ENCODE results near the gene MDK. TPM values are rescaled to one million over a fixed set of nuclear protein-coding genes. Genes with fewer than 3 reads are reported as not detected.

The MDK gene
- total RNA-seq, 1 donor from 2014 or later: 499 TPM

DNA sequence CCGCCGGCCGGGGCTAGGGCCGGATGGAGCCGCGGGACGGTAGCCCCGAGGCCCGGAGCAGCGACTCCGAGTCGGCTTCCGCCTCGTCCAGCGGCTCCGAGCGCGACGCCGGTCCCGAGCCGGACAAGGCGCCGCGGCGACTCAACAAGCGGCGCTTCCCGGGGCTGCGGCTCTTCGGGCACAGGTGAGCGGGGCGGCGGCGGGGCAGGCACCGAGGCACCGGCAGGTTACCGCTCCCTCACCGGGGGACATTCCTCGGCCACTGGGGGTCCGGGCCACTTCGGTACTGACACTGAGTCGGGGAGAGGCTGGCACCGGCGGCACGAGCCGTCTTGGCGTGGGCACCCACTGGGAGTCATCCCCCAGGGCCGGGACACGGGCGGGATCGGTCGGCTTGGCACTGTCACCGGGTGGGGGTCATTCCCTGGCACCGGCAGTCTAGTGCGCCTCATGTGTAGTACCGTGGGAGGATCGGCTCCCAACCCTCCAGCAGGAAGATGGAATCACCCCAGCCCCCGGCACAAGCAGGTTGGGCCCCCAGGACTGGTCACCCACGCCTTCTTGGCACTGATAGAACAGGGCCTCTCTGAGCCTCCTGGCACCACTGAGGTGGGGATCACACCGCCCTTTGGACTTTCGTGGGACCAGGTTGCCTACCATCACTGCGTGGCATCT, 33.7 kb upstream of the MDK start:
- no peak for DNase-seq (ENCODE audit: extremely low read depth, low read depth, low spot score)

DNA sequence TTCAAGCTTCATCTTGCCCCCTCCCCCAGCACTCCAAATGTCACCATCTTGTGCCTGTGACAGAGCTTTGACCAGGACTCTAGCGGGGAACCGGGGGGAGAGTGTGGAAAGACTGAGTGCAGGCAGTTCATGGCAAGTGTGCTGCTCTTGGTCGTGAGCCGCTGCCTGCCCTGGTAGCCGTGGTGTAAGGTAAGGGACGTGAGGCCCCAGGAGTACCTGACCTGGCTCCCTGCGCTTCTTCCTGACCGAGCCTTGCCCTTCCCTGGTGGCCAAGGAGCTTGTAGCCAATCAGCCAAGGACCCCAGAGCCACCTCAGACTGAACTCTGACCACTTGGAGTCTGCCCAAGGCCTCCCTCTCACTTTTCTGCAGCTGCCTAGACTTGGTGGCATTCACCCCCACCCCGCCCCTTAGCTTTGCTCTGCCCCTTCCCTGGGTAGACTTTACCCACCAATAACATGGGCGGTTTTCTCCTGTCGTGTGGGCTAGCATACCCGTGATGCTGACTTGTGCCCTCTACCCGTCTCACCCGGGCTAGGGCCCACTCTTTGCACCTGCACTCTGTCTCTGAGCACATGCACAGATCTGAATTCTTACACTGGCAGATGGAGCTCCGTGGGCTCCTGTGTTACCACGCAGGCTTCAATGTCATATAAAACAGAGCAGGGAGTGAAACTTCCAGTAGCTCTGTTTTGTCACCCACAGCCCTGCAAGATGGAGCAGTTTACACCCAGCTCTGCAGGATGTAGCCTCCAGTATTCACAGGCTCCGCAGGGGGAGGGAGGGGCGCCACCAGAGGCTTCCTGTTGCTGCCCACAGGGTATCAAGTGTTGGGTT, 32.7 kb upstream of the MDK start:
- DNase-seq (ENCODE audit: extremely low read depth, low read depth, low spot score): no peak

DNA sequence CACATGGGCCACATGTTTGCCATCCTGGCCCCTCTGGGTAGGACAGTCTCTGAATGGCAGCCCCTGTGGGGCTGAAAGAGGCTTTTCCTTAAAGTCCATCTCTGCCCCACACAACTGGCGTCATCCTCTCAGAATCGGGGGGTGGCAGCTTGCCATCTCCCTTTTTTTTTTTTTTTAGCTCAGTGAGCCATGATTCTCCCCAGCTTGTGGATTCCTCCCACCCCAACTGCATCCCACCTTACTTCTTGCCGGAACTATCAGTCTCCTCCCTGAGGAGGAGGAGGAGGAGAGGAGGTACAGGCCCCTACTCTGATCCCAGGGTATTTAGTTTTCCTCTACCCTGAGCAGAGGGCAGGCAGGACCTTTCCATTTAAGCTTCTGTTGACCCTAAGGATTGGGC, 30.8 kb upstream of the MDK start:
- no peak for DNase-seq (ENCODE audit: extremely low read depth, low read depth, low spot score)

DNA sequence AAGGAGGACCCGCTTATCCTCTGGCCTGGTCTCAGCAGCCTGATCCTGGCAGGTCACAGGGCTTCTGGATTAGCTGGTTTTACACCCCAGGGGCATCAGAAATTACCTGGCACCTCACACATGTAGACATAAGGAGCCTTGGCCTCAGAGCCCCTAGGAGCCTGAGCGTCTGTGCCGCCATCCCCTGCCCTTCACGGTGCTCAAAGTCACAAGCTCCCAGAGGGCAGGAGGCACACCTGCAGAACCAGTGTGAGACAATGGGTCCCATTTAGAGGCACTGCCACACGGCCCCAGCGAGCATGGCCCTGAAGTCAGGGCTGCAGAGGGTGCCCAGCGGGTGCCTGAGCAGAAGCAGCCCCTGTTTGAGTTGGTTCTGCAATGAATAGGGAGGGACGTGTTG, 30.3 kb upstream of the MDK start:
- DNase-seq (ENCODE audit: extremely low read depth, low read depth, low spot score): no peak

DNA sequence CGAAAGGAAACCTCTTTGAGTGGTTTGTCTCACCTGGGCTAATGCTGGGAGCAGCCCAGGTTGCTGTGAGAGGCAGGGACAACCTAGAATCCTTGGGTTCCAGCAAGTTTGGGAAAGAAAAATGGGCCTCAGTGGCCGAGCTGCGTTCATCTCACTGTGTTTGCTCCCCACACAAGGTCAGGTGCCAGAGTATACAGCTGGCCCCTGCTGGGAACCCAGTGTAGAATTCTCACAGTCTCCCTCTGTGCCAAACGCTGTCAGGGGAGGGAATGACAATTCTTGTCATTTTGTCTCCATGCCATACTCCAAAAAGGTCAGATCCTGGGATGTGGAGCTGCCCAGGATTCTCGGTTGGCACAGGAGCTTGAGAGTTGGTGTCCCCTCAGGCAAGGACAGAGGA, 29.9 kb upstream of the MDK start:
- DNase-seq (ENCODE audit: extremely low read depth, low read depth, low spot score): no peak

DNA sequence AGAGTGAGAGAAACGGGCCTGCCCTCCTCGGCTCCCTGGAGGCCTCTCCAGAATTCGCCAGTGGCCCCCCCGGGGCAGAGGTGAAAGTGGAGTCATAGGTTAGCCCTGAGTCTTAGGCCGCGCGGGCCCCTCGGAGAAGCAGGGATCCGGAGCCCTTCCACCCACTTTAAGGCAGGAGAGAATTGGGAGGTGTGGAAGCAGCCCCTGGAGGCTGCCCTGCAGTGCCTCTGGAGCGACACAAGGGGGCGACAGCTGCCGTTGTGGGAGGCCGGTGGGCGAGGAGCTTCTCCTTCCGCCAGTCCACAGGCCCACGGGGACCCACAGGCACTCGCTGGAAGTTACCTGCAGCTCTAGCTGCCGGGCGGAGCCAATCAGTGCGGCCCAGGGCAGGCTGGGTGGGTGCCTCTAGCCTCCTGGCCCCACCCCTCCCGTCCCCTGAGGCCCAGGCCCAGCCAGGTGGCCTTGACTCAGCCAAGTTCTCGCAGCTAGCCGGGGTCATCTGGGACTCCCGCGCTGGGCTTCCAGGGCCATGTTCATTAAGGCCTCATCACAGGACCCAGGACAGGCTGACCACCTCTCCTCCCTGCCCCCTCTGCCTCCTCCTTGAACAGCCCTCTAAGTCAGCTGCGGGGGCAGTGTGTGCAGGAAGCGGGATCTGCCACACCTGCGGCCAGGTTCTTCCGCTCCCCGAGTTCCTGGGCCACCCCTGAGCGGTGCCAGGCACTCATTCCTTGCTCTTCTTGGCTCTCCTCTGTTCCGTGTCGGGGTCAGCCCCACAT, 29.2 kb upstream of the MDK start:
- DNase-seq (ENCODE audit: extremely low read depth, low read depth, low spot score): no peak

DNA sequence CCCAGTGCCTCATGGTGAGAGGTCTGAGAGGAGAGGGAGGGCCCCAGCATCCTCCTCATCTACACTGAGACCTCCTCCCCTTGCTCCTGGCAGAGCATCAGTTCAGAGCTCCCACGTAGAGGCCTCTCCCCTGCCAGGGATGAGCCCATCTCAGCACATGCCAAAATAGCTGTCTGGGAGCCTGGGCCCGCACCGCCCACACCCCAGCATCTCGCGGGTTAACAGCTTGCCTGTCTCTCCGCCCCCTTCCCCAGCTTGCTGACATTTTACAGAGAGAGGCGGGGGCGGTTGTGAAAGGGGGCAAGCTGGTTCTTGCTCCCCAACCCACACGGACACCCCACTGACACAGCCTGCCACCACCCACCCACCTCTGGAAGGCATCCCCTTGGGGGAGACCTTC, 27.8 kb upstream of the MDK start:
- DNase-seq (ENCODE audit: extremely low read depth, low read depth, low spot score): no peak

DNA sequence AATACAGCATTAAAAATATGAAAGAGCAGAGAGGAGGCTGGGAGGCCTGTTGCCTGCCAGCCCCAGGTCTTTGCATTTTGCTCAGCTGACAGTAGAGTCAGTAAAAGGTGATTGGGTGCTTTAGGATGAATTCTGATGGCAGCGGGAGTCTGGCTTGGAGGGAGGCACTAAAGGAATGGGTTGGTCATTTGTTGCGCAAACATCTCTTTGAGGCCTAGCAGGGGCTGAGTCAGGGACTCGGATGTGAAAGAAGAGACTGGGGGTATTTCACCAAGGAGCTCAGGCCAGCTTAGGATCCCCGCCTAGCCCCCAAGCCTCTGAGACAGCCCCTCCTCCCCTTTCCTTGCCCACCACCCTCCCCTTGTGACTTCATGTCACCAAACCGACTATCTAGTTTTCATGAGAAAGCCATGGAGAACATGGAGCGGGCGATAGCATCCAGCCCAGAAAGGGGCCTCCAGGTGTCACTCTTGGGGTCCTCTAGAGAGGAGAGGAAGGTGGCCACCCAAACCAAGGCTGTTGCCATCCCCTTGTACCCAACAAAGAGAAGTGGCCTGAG, 24.5 kb upstream of the MDK start:
- no peak for DNase-seq (ENCODE audit: extremely low read depth, low read depth, low spot score)

DNA sequence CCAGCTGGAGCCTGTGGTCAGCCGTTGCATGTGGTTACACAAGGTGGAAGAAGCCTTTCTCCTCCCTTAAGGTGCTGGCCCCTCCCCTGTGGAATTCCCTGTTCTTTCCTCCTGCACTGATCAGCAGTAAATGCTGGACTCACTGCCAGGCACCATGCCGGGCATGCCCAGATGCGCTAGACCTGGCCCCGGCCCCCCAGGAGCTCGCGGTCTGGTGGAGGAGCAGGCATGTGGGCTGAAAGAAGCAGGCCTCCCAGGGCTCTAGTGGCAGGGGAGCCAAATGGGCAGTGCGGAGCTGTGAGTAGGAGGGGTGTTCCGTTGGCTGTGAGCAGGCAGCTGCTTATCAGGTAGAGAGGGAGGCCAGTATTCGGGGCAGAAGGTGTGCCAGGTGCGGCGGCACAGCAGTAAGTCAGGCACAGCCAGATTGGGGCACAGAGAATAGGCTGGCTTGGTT, 24.0 kb upstream of the MDK start:
- DNase-seq (ENCODE audit: extremely low read depth, low read depth, low spot score): no peak

DNA sequence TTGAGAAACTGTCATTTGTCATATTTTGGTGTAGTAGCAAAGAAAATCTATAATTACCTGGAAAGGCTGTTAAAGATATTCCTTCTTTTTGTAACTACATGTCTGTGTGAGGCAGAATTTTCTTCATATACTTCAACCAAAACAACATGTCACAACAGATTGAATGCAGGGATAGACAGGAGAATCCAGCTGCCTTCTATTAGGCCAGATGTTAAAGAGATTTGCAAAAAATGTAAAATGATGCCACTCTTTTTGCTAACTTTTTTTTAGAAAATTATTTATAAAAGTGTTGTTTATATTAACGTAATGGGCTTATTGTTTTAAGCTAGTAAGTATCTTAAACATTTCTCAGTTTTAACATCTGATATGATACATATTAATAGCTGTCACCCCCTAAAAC, 21.5 kb upstream of the MDK start:
- DNase-seq (ENCODE audit: extremely low read depth, low read depth, low spot score): no peak

DNA sequence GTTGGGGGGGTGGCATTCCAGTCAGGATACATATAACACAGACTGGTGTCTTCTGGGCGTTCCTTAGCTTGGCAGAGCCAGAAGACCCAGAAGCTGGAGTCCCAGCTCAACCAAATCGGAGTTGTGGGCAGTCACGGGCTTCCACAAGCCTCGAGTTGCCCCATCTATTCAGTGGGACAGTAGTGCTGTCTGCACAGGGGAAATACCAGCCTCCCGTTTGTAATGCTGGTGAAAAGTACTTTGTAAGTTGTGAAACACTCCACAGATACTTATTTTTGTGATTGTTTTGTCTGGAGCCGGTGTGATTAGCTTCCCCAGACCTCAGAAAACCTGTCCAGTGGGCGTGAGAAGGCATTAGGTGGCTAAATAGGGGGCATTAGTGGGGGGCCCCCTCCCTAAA, 20.6 kb upstream of the MDK start:
- no peak for DNase-seq (ENCODE audit: extremely low read depth, low read depth, low spot score)

DNA sequence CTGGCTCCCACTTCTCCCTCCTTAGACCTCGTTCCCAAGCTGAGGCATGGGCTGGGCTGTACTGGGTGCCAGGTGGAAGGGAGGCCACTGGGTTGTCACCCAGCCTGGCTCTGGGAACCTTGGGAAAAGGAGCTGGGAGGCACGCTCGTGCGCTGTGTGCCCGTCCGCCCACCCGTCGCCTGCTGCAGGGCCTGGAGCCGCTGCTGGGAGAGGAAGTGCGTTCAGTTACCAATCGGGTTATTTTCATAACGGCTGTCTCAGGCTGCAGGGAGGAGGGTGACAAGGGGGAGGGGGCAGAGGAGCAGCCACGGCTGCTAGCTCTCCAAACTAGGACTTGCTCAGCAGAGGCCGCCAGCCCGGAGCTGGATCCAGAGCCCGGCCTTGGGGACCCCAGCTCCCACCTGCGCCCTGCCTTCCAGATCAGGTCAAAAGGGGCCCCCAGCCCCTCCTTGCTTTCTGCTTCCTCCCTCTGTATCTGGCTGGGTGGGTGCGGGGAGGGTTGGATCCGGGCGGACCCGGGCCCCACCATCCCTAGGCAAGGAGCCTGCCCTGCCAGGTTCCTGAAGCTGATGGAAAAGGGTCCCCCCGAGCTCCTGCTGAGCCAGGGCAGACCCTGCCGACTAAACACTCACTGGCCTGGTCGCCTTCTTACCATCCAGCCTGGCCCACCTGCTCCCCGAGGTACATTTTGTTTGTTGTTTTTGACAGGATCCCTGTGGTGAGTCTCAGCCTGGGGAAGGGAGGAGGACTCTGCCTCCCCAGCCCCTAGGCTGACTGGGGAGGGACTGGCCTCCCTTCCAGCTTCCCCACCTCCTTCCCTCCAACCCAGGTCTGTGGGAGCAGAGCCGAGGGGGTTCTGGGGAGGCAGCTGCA, 19.9 kb upstream of the MDK start:
- no peak for DNase-seq (ENCODE audit: extremely low read depth, low read depth, low spot score)

DNA sequence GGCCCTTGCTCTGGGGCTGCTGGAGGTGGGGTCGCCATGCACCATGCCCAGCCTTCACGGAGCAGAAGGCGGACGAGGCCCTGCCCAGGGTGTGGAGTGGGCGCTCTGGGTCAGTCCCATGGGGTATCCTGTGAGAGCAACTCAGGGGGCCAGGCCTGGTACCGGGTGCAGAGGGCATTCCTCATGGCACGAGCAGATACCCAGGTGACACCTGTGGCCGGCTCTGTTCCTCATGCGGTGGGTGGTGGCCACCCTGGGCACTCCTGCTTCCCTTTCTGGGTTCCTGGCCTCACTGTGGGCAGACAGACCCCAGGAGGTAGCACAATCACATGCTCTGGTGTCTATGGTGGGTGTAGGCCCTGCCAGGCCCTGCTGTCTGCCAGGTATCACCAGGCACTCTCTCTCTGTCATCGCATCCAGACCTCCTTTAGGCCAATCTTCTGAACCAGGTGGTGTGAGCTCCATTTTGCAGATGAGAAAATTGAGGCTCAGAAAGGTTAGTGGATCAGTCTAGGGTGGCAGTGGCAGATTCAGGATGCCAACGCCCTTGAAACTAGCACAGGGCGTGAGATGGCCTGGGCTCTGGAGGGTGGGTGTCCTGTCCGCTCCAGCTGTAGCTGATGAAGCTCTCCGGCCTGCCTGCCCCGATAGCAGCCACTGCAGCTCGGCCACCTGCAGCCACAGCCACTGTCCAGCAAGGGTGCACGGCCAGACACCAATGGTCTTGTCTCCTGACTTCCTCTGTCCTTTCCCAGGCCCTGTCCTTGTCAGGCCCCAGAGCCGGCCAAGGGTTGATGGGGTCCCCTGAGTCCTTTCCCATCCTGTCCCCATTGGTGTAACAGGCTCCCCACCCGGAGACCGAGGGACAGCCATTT, 19.1 kb upstream of the MDK start:
- DNase-seq (ENCODE audit: extremely low read depth, low read depth, low spot score): no peak

DNA sequence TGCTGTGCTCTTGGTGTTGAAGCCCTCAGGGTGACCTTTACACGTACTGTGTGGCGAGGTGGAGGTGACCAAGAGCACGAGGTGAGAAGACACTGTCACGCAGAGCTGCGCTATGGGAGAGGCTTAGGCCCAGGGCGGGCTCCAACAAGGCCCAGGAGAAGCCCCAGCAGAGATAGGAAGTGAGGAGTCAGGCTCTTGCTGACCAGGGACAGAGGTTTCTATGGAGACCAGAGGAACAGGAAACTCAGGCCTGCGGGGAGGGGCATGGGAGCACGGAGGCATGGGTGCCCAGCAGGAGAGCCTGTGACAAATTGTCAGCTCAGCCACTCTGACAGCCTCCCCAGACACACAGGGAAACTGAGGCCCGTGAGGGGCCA, 18.4 kb upstream of the MDK start:
- DNase-seq (ENCODE audit: extremely low read depth, low read depth, low spot score): no peak

DNA sequence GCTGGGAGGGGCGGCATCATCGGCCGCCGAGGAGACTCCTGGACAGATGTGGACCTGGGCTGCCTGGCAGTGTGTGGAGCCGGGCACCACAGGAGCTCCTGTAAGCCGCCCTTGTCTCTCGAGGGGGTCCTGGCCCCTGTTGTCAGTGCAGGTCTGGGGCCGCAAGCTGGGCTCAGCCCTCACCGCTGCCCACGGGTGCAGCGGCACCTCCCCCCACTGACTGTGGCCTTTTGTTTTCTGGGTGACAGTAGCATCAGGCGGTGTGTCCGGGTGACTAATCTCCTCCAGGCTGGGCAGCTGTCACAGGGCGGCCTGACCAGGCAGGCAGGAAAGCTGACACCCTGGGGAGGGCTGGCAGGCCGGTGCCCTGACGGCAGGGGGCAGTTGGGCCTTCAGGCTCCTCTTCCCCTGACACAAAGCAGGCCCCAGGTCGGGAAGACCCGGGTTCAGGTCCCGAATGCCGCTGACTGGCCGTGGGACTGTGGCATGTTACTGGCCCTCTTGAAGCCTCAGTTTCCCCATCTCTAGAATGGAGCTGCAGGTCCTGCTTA, 17.9 kb upstream of the MDK start:
- DNase-seq (ENCODE audit: extremely low read depth, low read depth, low spot score): no peak

DNA sequence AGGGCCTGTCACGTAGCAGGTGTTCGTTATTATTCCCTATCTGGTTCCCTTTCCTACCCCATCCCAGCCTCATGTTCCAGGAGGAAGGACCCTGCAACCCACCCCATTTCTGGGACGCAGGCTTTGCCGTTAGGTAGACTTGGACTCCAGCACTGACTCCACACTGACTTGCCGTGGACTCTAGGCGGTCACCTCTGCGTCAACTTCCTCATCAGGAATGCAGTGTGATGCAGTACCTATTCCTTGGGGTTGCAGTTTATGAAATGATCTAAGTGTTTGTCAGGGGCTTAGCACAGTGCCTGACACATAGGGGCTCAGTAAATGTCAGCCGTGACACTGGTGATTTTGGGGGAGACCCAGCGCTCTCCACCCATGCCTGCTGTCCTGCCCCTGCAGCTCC, 17.4 kb upstream of the MDK start:
- DNase-seq (ENCODE audit: extremely low read depth, low read depth, low spot score): no peak

DNA sequence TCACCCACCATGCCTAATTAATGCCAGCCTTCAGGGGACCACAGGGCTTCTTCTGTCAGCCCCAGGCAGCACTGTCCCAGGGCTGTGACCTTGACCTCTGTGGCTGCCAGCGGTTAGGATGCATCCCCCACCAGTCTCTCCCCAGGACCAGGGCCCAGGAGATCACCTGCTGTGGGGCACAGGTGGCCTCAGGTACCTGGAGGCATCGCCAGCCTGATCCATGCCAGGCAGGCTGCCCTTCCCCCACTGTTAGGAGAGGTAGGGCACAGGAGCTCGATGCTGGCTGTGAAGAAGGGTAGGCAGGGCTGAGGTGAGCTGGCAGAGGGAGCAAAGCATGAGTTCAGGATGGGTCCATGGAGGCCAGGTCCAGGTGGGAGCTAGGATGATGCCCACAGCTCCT, 16.7 kb upstream of the MDK start:
- no peak for DNase-seq (ENCODE audit: extremely low read depth, low read depth, low spot score)

DNA sequence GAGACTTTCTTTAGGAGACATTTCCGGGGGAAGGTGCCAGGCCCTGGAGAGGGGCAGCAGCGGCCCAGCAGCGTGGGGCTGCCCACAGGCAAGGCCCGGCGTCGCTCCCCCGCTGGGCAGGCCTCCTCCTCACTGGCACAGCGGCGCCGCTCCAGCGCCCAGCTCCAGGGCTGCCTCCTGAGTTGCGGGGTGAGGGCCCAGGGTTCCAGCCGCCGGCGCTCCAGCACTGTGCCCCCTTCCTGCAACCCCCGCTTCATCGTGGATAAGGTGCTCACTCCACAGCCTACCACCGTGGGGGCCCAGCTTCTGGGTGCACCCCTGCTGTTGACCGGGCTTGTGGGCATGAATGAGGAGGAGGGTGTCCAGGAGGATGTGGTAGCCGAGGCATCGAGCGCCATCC, 15.2 kb upstream of the MDK start:
- DNase-seq (ENCODE audit: extremely low read depth, low read depth, low spot score): no peak

DNA sequence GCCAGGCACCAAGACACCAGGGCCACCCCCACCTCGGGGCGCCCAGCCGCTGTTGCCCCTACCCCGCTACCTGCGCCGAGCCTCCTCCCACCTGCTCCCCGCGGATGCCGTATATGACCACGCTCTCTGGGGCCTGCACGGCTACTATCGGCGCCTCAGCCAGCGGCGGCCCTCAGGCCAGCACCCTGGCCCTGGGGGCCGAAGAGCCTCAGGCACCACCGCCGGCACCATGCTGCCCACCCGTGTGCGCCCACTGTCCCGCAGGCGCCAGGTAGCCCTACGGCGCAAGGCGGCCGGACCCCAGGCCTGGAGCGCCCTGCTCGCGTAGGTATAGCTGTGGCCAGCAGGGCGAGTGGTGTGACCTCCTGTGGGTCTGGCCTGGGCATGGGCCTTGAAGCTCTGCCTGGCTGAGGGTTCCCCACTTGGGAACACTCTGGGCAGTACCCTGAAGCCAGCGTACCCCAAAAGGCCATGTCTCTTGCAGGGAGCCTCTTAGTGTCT, 14.8 kb upstream of the MDK start:
- no peak for DNase-seq (ENCODE audit: extremely low read depth, low read depth, low spot score)
